H1 (cell line): ENCODE results near the gene AIFM1. TPM values are rescaled to one million over a fixed set of nuclear protein-coding genes. Genes with fewer than 3 reads are reported as not detected.

Experiments
- ATF2 ChIP-seq: IDR thresholded peaks from 2 replicates; pipeline ENCODE4 v1.6.1; 2012; ENCODE audit warnings: low read length, inconsistent platforms
- BACH1 ChIP-seq: IDR thresholded peaks from 2 replicates; pipeline ENCODE4 v1.6.1; 2012; ENCODE audit warnings: low read length, improper control_type of control experiment
- CBX5 ChIP-seq: fragments of 300-800, 300-1000 bp; sonication (generic); IDR thresholded peaks from 2 replicates; pipeline ENCODE4 v1.7.1; 2016; ENCODE audit warnings: antibody characterized with exemption, low read length, low read depth
- CEBPB ChIP-seq: IDR thresholded peaks from 2 replicates; pipeline ENCODE4 v1.6.1; 2012; ENCODE audit warnings: low read depth, low read length
- RXRA ChIP-seq: IDR thresholded peaks from 2 replicates; pipeline ENCODE4 v1.6.1; 2011; ENCODE audit warnings: low read depth, mild to moderate bottlenecking, low read length, moderate library complexity; ENCODE audit not compliant: insufficient read depth
- SUZ12 ChIP-seq: fragments of 200-600 bp; sonication (generic); IDR thresholded peaks from 2 replicates; pipeline ENCODE4 v1.6.1; 2012; ENCODE audit warnings: mild to moderate bottlenecking, inconsistent platforms, low read length, moderate library complexity, mixed read lengths
- TAF7 ChIP-seq: optimal IDR thresholded peaks from 2 replicates; pipeline ENCODE3; 2011; ENCODE audit warnings: low read depth, mild to moderate bottlenecking, inconsistent platforms, low read length, moderate library complexity, borderline replicate concordance
- YY1 ChIP-seq: IDR thresholded peaks from 2 replicates; pipeline ENCODE4 v1.6.1; 2011; ENCODE audit warnings: low read depth, mild to moderate bottlenecking, low read length
- polyA plus RNA-seq, 7 experiments: library from polyadenylated mRNA; depleted of rRNA in 3 of 7; stranded (reverse) in 5 of 7; unstranded in 2 of 7; fragments of >200 nt in 5 of 7; fragments of 200-250 nt in 2 of 7; gene quantifications; 1 replicate in 5 of 7; 2 replicates in 1 of 7; 4 replicates in 1 of 7; pipeline versions ENCODE4 v1.2.1 to v1.2.3, GENCODE V29; 2011 to 2013; ENCODE audit warnings: missing spikeins in 2 of 7, mixed read lengths in 2 of 7
- total RNA-seq: library from RNA; stranded (reverse); fragmentation: NEBNext Ultra II Directional; extraction: Animal tissue kit (Norgen Biotek cat#: 25700); gene quantifications from 2 replicates; pipeline ENCODE4 v1.2.1, GENCODE V29; 2021

AIFM1 gene
- total and polyA plus RNA-seq, 2 of the 8 experiments (the other 6 are each of a cell fraction or from before 2014, with no cell fraction given), result 34.1 to 55.4 TPM

- TF ChIP-seq ATF2, result no peak
- no peak for TF ChIP-seq CEBPB
- TF ChIP-seq YY1, result no peak
- no peak for TF ChIP-seq CBX5
- no peak for TF ChIP-seq RXRA
- TF ChIP-seq SUZ12, result no peak
- no peak for TF ChIP-seq TAF7
- TF ChIP-seq BACH1, result no peak
These were observed 7.3 kb downstream of the AIFM1 start (continued) for GRCh38 chrX:130158311-130158710.
